HG03342 (cell line): ENCODE data around the gene SCLY.

Source experiments
- ATAC-seq: cut with Tn5 transposase; IDR thresholded peaks from one replicate; pipeline ENCODE4 v1.9.1; 2021; ENCODE audit warnings: mild to moderate bottlenecking, moderate library complexity; ENCODE audit not compliant: unreplicated experiment

SCLY gene

GRCh38 chr2:238136820-238137537, 76.2 kb downstream of the SCLY start:
- ATAC-seq: no peak

GRCh38 chr2:238137885-238138284, 77.1 kb downstream of the SCLY start:
- no peak for ATAC-seq

- ATAC-seq: no peak
Measured at GRCh38 chr2:238138331-238139195, 77.8 kb downstream of the SCLY start, which contains the start of gene KLHL30. Gene KLHL30, plus strand, starts transcription at chr2:238138668. Its CDS starts 2,087 bp downstream, at chr2:238140755.

- ATAC-seq: no peak
Measured at GRCh38 chr2:238139196-238140039, 78.6 kb downstream of the SCLY start.

GRCh38 chr2:238140040-238140439, 79.2 kb downstream of the SCLY start:
- no peak for ATAC-seq

- ATAC-seq: no peak
Measured at GRCh38 chr2:238140721-238141540, 80.1 kb downstream of the SCLY start.

GRCh38 chr2:238141541-238142318, 80.9 kb downstream of the SCLY start:
- ATAC-seq: no peak

- ATAC-seq: no peak
Measured at GRCh38 chr2:238142382-238143205, 81.8 kb downstream of the SCLY start.

GRCh38 chr2:238143239-238143951, 82.6 kb downstream of the SCLY start:
- ATAC-seq: no peak

GRCh38 chr2:238144262-238144661, 83.5 kb downstream of the SCLY start:
- no peak for ATAC-seq

GRCh38 chr2:238145046-238145445, 84.2 kb downstream of the SCLY start:
- ATAC-seq: no peak

GRCh38 chr2:238145851-238146250, 85.0 kb downstream of the SCLY start:
- no peak for ATAC-seq

- no peak for ATAC-seq
Measured at GRCh38 chr2:238146884-238147544, 86.2 kb downstream of the SCLY start.

GRCh38 chr2:238148981-238149380, 88.2 kb downstream of the SCLY start:
- no peak for ATAC-seq
